RCC 7860 (cell line): ENCODE measurements around the gene CASK.
"Not testable (repeated sequence)": the region's sequence is repeated elsewhere in the genome, so short reads cannot be mapped to it uniquely, and the experiment has no call there.

Experiments
- DNase-seq: peaks from one replicate; pipeline ENCODE4 v3.0.0-alpha.2; 2015; ENCODE audit warnings: low spot score
- FAIRE-seq: peaks from 2 replicates; lab custom pipeline; 2012; peaks lifted over from hg19 to GRCh38; lab: Jason Lieb, UNC

Gene CASK

GRCh38 chrX:41737065-41737464 lies 186.3 kb downstream of the CASK start:
- FAIRE-seq: no peak
- DNase-seq: no peak

- DNase-seq (no peak), FAIRE-seq (no peak)
These were observed 188.8 kb downstream of the CASK start for GRCh38 chrX:41734530-41734929.

DNA sequence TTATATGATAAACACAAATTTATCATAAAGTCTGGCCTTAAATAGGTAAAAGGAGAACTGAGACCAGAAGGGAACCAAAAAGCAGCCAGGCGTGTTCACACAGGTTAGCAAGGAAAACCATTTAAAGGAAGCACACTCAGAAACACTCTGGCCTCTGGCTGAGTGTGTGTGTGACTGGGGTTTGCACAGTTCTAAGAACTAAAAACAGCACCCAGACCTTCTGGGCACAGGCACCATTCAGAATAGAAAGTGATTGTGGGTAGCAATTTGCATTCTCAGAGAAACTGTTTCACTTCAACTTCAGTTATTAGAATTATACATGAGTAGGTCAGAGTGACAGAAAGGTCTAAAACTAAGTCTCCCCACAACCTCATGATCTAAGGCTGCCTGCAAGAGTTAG lies 189.4 kb downstream of the CASK start:
- DNase-seq (no peak), FAIRE-seq (no peak)

GRCh38 chrX:41732260-41732659 lies 191.1 kb downstream of the CASK start:
- no peak for DNase-seq
- no peak for FAIRE-seq

- DNase-seq (no peak), FAIRE-seq (no peak)
These were observed 193.3 kb downstream of the CASK start for GRCh38 chrX:41730081-41730480.

GRCh38 chrX:41728125-41728524 lies 195.2 kb downstream of the CASK start:
- FAIRE-seq (no peak), DNase-seq (no peak)

GRCh38 chrX:41723826-41724225 lies 199.5 kb downstream of the CASK start, which contains the start of gene GPR82:
TSS of gene GPR82 (plus strand) at chrX:41724181. CDS start at chrX:41727027, 2,846 bp downstream.
- DNase-seq (no peak), FAIRE-seq (no peak)

DNA sequence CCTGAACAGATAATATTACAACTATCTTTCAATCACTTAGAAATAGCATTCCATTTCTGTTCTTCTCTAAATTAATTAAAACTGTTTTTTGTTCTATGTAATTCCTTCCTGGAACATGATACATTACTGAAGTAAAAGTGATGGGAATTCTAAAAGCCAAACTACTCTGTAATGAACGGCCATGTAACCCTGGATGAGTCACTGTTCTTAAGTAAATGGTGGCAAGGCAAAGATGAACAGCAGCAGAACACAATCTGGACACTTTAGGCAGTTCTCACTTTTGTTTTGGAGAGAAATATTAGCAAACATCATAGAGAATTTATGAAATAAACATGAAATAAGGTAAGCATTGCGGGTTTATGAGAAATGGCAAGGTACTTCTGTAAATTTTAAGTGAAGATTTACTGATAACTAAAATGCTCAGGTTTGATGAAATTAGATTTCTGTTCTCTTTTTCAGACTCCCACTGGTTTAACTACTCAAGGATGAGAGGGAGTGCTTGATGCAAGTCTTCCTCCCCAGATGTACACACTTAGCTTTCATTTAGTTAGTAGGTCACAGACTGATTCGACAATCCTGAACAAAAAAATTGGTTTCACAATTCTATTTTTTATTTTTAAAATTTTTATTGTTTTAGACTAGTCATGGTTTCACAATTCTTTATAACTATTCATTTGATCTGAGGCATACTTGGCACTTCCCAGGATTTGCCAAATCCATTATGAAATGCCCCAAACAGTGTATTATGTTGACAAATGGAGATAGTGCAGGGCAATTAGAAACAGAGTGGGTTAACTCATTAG lies 200.3 kb downstream of the CASK start:
- no peak for FAIRE-seq
- DNase-seq: no peak

DNA sequence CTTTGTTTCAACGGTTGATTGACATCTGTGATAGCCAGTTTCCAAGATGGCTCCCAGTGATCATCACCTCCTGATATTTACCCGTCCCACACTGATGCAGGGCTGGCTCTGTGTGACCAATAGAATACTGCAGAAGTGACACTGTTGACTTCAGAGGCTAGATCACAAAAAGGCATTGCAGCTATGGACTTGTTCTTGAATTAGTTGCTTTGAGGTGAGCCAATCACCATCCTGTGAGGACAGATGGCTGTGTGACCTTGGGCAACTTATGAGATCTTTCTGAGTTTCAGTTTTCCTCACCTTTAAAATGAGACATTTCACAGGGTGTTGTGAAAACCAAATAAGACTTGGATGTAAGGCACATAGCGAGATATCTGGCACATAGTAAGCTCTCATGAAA lies 201.1 kb downstream of the CASK start:
- DNase-seq (no peak), FAIRE-seq (no peak)

DNA sequence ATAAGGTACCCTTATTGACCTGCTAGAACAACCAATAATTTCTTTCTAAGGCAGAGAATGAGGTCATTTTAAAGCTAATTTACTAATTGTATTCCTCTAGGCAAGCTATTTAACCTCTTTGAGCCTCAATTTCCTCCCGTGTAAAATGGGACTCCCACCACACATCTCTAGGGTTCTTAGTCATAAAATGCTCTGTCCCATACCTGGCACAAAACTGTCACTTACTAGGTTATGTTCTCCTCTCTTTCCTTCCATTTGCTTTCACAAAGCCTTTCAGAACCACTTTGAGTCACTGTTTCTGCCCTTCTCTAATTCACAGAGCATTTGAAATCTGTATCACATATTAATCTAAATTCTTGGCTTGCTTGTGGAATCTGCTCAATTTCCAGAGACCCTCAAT lies 201.8 kb downstream of the CASK start:
- no peak for FAIRE-seq

DNA sequence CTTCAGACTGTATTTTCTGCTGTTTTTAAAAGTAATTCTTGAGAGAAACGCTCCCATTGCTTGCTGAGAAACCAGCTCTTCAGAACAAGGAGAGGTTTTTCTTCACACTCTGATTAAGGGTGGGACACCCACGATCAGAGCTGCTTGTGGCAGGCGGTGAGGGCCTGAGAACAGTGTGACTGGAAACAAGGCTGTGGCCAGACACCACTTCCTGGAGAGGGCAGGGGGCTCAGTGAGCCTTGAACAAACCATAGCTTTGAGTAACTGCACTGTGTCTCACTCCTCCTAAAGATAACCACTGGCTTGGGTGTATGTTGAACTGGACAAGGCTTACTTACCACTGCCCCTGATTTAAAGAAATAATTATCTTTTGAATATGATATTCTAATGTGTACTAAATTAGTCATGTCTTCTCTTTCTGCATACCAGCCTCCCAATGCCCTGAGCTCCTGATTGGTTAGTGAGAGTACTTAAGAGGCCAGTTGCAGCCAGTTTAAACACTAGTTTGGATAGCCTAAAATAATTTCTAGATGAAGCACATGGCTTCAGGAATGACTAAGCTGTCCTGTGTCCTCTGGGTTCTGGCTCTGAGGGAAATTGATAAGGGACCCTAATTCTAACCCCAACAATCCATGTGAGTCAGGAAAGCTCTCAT lies 203.1 kb downstream of the CASK start:
- FAIRE-seq: no peak

More for the DNA sequence above, 201.8 kb downstream of the CASK start:
- no peak for DNase-seq

DNA sequence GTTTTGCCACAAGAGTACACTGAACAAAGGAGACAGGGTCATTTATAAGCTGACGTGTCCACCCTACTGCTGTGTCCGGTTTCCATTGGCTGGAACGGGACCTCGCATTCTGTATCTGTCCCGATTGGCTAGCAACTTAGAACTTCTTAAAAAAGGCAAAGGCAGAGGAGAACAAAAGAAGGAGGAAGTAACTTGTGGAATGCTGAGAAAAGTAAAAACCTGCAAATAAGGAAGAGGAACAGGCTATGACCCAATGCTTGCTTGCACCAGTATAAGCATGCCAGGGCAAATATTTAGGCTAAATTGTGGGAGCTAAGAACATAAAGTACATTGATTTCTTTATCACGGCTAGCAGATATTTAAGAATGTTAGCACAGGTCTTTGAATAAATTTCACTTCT lies 203.7 kb downstream of the CASK start:
- not testable (repeated sequence) for FAIRE-seq, DNase-seq

More for the DNA sequence above, 203.1 kb downstream of the CASK start:
- DNase-seq: no peak

DNA sequence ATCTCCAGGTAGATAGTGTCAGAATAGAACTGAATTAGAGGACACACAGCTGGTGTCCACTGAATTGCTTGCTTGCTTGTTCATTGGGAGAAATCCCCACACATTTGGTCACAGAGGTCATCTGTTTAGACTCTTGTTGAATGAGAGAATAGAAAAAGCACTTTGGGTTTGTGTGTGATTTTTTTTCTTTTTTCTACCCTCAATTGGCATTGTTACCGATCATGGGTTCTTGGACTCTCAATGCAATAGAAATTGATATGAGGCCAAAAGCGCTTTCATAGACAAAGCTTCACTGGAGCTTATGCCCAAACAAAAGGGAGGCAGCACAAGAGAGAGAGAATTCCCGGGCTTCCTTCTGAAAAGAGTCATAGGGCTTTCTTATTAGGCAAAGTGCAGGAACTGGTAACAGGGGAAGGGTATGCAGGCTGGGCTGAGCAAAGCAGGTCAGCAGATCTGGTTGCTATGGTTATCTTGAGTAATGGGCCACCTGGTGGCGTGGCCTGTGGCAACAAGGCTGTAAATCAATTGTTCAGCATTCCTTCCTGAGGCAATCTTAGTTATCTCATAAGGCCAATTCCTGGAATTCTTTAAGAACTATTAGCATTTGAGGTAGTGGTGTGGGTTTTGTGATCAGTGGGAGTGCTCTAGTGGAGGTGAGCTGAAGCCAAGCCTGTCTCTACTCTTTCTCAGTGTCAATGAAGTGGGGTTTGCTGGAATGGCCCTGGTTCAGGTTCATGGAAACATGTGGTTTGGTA lies 204.7 kb downstream of the CASK start:
- FAIRE-seq: no peak
- DNase-seq: no peak

GRCh38 chrX:41716767-41717473 lies 206.4 kb downstream of the CASK start:
- FAIRE-seq: no peak

GRCh38 chrX:41716222-41716621 lies 207.1 kb downstream of the CASK start:
- FAIRE-seq (no peak), DNase-seq (no peak)

More at GRCh38 chrX:41716767-41717473, 206.4 kb downstream of the CASK start:
- DNase-seq: no peak

DNA sequence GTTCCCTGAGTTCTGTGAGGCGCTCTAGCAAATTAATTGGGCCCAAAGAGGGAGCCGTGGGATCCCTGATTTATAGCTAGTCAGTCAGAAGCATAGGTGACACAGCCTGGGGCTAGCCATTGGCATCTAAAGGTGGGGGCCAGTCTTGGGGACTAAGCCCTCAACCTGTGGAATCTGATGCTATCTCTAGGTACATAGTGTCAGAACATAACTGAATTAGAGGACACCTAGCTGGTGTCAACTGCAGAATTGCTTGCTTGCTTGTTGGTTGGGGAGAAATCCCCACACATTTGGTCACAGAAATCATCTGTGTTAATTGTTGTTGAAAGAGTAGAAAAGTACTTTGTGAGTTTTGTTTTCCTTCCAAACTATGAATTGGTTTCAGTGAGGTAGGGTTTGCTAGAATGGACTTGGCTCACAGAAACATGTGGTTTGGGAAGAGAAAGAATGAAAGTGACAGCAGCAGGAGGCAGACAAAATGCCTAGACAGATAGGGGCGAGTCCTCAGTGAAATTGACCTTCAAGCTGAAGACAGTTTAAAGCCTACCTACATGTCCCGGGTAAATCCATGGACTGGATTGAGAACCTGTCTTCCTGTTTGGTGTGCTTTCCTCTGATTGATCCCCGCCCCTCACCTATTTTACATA lies 212.2 kb downstream of the CASK start:
- FAIRE-seq: no peak

DNA sequence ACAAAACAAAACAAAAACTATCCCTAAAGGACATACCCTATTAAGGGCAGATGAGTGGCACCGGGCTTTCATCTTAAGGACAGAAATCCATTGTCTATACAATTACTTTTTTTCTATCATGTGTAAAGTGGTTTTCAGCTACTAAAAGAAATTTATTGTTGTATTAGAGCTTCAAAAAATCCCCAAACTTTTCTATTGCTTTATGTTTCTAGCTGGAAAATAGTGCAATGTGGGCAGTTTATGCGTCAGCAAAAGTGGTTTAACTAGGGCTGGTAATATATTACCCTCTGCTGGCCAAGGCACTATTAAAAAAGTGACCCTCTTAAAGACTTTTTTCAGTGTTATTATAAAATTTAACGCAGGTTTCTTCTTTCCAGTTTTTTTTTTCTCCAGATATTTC lies 214.9 kb downstream of the CASK start:
- no peak for DNase-seq
- FAIRE-seq: no peak

More for the DNA sequence above, 212.2 kb downstream of the CASK start:
- no peak for DNase-seq

- DNase-seq (no peak), FAIRE-seq (no peak)
These were observed 216.1 kb downstream of the CASK start for GRCh38 chrX:41707218-41707617.

DNA sequence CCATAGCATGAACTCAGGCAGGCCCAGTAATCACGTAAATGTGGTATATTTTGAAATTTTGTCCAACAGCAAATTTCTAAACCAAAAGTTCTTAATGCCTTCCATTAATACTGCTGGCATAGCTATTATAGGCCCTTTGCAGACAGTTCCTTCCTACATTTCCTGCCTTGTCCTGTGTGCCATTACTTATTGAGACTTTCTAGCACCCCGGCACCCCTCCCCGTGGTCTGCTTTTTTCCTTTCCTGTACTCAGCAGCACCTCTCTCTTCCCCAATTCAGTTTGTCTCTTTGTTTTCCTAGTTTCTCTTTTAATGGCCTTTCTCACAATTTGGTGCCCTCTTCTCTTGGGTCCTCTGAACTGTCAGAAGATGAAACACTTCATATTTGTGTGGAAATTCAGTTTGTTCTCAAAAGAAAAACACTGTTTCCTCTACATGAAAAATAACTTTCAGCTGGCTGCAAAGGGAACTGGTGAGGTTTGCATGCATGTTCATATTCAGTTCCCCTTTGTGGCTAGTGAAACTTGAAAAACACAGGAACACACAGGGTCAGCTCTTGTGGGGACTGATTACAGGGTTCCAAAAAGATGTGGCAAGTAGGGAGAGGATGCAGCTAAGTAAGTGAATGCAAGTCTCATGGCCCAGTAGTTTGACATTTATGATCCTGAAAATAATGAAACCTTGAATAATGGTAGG lies 217.5 kb downstream of the CASK start:
- FAIRE-seq: no peak
- no peak for DNase-seq

- DNase-seq: no peak
- no peak for FAIRE-seq
These were observed 218.3 kb downstream of the CASK start for GRCh38 chrX:41705042-41705441.
